Thyroid gland (tissue), 4 donors: ENCODE results near the gene SESN3. TPM values are rescaled to one million over a fixed set of nuclear protein-coding genes. Genes with fewer than 3 reads are reported as not detected.
"Not testable (repeated sequence)": the region's sequence is repeated elsewhere in the genome, so short reads cannot be mapped to it uniquely, and the experiment has no call there.

ENCODE experiments used
- DNase-seq, 2 donors: peaks; one replicate each; pipeline ENCODE4 v3.0.0-alpha.2; 2019
- H3K27ac ChIP-seq, 3 donors: fragments of 200-600 bp; sonication (generic); 1 replicate in 2 of 3; 2 replicates in 1 of 3; pipeline ENCODE4 v1.5.1; 2016 to 2019; ENCODE audit warnings: mild to moderate bottlenecking in 1 of 3, moderate library complexity in 1 of 3
- H3K27me3 ChIP-seq: fragments of 200-600 bp; sonication (generic); one replicate; pipeline ENCODE4 v1.5.1; 2019
- H3K36me3 ChIP-seq, 2 donors: fragments of 200-600 bp; sonication (generic); one replicate each; pipeline ENCODE4 v1.5.1; 2016 to 2019
- H3K4me1 ChIP-seq, 2 donors: fragments of 200-600 bp; sonication (generic); one replicate each; pipeline ENCODE4 v1.5.1; 2017 to 2019
- H3K4me3 ChIP-seq, 3 donors: fragments of 200-600 bp; sonication (generic); replicated peaks in 1 of 3; 1 replicate in 2 of 3; 2 replicates in 1 of 3; pipeline ENCODE4 v1.5.1; 2016; ENCODE audit warnings: mild to moderate bottlenecking in 1 of 3
- H3K9me3 ChIP-seq: fragments of 200-600 bp; sonication (generic); one replicate; pipeline ENCODE4 v1.5.1; 2017
- CTCF ChIP-seq, 6 experiments: fragments of 200-600 bp in 3 of 6; fragments of 450-650 bp in 3 of 6; sonication (generic) in 3 of 6; IDR thresholded peaks; one replicate each; pipeline ENCODE4 v1.5.1; 2016 to 2019; ENCODE audit warnings: antibody characterized with exemption in 6 of 6, mild to moderate bottlenecking in 2 of 6, inconsistent platforms in 1 of 6, moderate library complexity in 1 of 6
- POLR2A ChIP-seq, 2 donors: fragments of 450-650 bp; IDR thresholded peaks; one replicate each; pipeline ENCODE4 v1.6.1; 2017; ENCODE audit warnings: antibody characterized with exemption in 2 of 2, mild to moderate bottlenecking in 2 of 2, moderate library complexity in 1 of 2
- WGBS, 2 donors: methylation state at CpG; one replicate each; pipeline ENCODE4 v1.1.5; 2017; 5-methylcytosine and 5-hydroxymethylcytosine counted together
- intact Hi-C: fragments of 100-400 bp; cut with DNase I; formaldehyde crosslinking; loops from one replicate; pipeline ENCODE4 v1.15.1; 2023
- total RNA-seq, 4 donors: library from RNA; depleted of rRNA; stranded (reverse); fragments of >200 nt; gene quantifications; one replicate each; pipeline ENCODE4 v1.2.3, GENCODE V29; 2016

SESN3 gene
- total RNA-seq, 4 donors from 2014 or later, result 54.3 to 82.2 (median 71.8) TPM

GRCh38 chr11:95229993-95230809, 801 bp downstream of the SESN3 start:
- peak overlapping the region; percentile 79 to 95 (median 86) for H3K27ac ChIP-seq
- no peaks in the 10 kb centered on the region for H3K27me3 ChIP-seq
- intact Hi-C loops, result loop anchor here (10.0 kb wide), 1 partner anchor 75 kb away; no protein-coding TSS in a partner anchor
- peak overlapping the region; percentile 23 to 88 (median 73) for H3K4me3 ChIP-seq
- H3K4me1 ChIP-seq, result peaks cover 13 to 21% of the 10 kb centered on the region in 2 donors
- H3K9me3 ChIP-seq, result no peaks in the 10 kb centered on the region
- 0 to 1% methylated on average over 25 to 41 of the region's 42 CpGs for WGBS, 2 donors
- TF ChIP-seq CTCF (IDR thresholded peaks at IDR 0.05) (no peak), POLR2A (IDR thresholded peaks at IDR 0.05) (peak in 1 of 2 donors; percentile 5)
- H3K36me3 ChIP-seq, result no peaks in the 10 kb centered on the region
- peak; percentile 20 to 33 for DNase-seq

- Histone ChIP-seq H3K4me3 (peak overlapping the region; percentile 23 to 88 (median 73)), H3K4me1 (peaks cover 13 to 21% of the 10 kb centered on the region in 2 donors), H3K36me3 (no peaks in the 10 kb centered on the region), H3K9me3 (no peaks in the 10 kb centered on the region), H3K27ac (peak overlapping the region in 2 of 3 donors; percentile 51 to 95), H3K27me3 (no peaks in the 10 kb centered on the region)
- no peak for DNase-seq
- intact Hi-C loops, result loop anchor here (10.0 kb wide), 1 partner anchor 75 kb away; no protein-coding TSS in a partner anchor
- no peak for TF ChIP-seq POLR2A (IDR thresholded peaks at IDR 0.05)
- no peak for TF ChIP-seq CTCF (IDR thresholded peaks at IDR 0.05)
- WGBS, 2 donors, result 1% methylated on average over 12 of the region's 12 CpGs
Measured at GRCh38 chr11:95229199-95229992, 1.6 kb downstream of the SESN3 start.

- WGBS, 2 donors, result 77 to 80% methylated on average over 2 of the region's 2 CpGs
- H3K9me3 ChIP-seq, result no peaks in the 10 kb centered on the region
- TF ChIP-seq POLR2A (IDR thresholded peaks at IDR 0.05) (no peak), CTCF (IDR thresholded peaks at IDR 0.05) (no peak)
- peaks cover 13 to 21% of the 10 kb centered on the region in 2 donors for H3K4me1 ChIP-seq
- no peak overlapping the region for H3K4me3 ChIP-seq
- H3K36me3 ChIP-seq, result no peaks in the 10 kb centered on the region
- H3K27me3 ChIP-seq, result no peaks in the 10 kb centered on the region
- intact Hi-C loops, result loop anchor here (10.0 kb wide), 1 partner anchor 73 kb away; no protein-coding TSS in a partner anchor
- peak overlapping the region in 2 of 3 donors; percentile 43 to 95 for H3K27ac ChIP-seq
- DNase-seq, result no peak
Measured at GRCh38 chr11:95228081-95228749, 2.8 kb downstream of the SESN3 start.

GRCh38 chr11:95227060-95227459, 3.9 kb downstream of the SESN3 start:
- DNase-seq, H3K27ac ChIP-seq, H3K4me3 ChIP-seq, H3K36me3 ChIP-seq, H3K9me3 ChIP-seq, H3K27me3 ChIP-seq: not testable (repeated sequence)
- intact Hi-C loops, result loop anchor here (10.0 kb wide), 1 partner anchor 72 kb away; no protein-coding TSS in a partner anchor
- WGBS, 2 donors, result 92 to 93% methylated on average over 6 of the region's 6 CpGs
- peaks cover 13 to 20% of the 10 kb centered on the region in 2 donors for H3K4me1 ChIP-seq

- Histone ChIP-seq H3K27me3 (no peaks in the 10 kb centered on the region), H3K9me3 (no peaks in the 10 kb centered on the region), H3K4me3 (no peak overlapping the region), H3K4me1 (peaks cover 1 to 7% of the 10 kb centered on the region in 2 donors), H3K36me3 (no peaks in the 10 kb centered on the region), H3K27ac (no peak overlapping the region)
- TF ChIP-seq POLR2A (IDR thresholded peaks at IDR 0.05), result no peak
- no peak for TF ChIP-seq CTCF (IDR thresholded peaks at IDR 0.05)
- intact Hi-C loops, result loop anchor here (10.0 kb wide), 1 partner anchor 68 kb away; no protein-coding TSS in a partner anchor
- 72 to 79% methylated on average over 3 of the region's 3 CpGs for WGBS, 2 donors
- no peak for DNase-seq
Measured at GRCh38 chr11:95222817-95223216, 8.2 kb downstream of the SESN3 start.
